IPS-18c (cell line): ENCODE results near the gene FAM98C.
A peak's percentile ranks its signal among the peaks of the same experiment; 100 is the strongest.
"Not testable (repeated sequence)": the region's sequence is repeated elsewhere in the genome, so short reads cannot be mapped to it uniquely, and the experiment has no call there.

ENCODE experiments used
- H3K4me3 ChIP-seq: 2 replicates; pipeline ENCODE4 v1.7.0; 2013; ENCODE audit warnings: low read depth, mild to moderate bottlenecking, low read length, moderate library complexity; ENCODE audit not compliant: insufficient read depth
- H3K9me3 ChIP-seq: one replicate; pipeline ENCODE4 v1.6.1; 2013; ENCODE audit warnings: mild to moderate bottlenecking, low read length, moderate library complexity; ENCODE audit not compliant: control insufficient read depth, insufficient read depth

The FAM98C gene

GRCh38 chr19:38411041-38411712, 8.3 kb downstream of the FAM98C start:
- H3K4me3 ChIP-seq: no peak overlapping the region
- H3K9me3 ChIP-seq: no peaks in the 10 kb centered on the region

GRCh38 chr19:38411898-38412297, 9.0 kb downstream of the FAM98C start:
- H3K9me3 ChIP-seq, H3K4me3 ChIP-seq: not testable (repeated sequence)

- H3K9me3 ChIP-seq: no peaks in the 10 kb centered on the region
- no peak overlapping the region for H3K4me3 ChIP-seq
Measured at GRCh38 chr19:38412491-38412890, 9.6 kb downstream of the FAM98C start.

GRCh38 chr19:38412961-38413360, 10.1 kb downstream of the FAM98C start:
- H3K9me3 ChIP-seq: no peaks in the 10 kb centered on the region
- H3K4me3 ChIP-seq: no peak overlapping the region

DNA sequence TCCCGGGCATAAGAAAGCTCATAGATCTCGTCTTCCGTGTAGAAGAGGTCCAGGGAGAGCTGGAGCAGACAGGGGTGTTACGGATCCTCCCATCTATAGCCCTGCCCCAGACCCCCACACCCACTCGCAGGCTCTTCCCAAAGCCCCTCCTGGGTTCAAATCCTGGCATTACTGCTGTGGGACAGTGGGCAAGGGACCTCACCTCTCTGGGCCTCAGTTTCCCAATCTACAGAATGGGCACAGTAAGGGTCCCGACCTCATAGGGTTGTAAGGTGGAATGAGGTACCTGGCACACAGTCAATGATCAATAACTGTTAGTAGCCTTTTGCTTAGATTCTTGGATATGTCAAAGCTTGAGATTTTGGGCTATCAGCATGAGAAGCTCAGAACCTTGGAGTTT, 10.5 kb downstream of the FAM98C start:
- H3K4me3 ChIP-seq: no peak overlapping the region

DNA sequence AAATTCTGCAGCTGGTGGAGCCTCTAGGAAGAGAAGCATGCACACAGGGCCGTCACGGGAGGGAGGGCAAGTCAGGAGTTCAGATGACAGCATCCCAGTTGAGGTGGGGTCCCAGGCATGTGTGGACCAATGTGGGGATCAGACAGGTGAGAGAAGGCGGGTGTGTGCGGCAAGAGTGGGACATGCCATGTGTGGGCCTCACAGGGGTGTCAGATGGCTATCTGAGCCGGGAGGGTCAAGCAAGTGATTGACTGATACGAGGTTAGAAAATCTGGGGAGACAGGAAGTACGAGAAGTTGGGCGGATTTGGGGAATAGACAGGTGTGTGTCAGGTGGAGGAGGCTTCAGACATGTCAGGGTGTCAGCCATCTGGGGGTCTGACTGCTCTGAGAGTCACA, 14.3 kb downstream of the FAM98C start:
- no peaks in the 10 kb centered on the region for H3K9me3 ChIP-seq
- H3K4me3 ChIP-seq: 0 out of 2 replicates have a peak overlapping the region, but pooled peaks have one; percentile 60

More for the DNA sequence above, 10.5 kb downstream of the FAM98C start:
- H3K9me3 ChIP-seq: no peaks in the 10 kb centered on the region

DNA sequence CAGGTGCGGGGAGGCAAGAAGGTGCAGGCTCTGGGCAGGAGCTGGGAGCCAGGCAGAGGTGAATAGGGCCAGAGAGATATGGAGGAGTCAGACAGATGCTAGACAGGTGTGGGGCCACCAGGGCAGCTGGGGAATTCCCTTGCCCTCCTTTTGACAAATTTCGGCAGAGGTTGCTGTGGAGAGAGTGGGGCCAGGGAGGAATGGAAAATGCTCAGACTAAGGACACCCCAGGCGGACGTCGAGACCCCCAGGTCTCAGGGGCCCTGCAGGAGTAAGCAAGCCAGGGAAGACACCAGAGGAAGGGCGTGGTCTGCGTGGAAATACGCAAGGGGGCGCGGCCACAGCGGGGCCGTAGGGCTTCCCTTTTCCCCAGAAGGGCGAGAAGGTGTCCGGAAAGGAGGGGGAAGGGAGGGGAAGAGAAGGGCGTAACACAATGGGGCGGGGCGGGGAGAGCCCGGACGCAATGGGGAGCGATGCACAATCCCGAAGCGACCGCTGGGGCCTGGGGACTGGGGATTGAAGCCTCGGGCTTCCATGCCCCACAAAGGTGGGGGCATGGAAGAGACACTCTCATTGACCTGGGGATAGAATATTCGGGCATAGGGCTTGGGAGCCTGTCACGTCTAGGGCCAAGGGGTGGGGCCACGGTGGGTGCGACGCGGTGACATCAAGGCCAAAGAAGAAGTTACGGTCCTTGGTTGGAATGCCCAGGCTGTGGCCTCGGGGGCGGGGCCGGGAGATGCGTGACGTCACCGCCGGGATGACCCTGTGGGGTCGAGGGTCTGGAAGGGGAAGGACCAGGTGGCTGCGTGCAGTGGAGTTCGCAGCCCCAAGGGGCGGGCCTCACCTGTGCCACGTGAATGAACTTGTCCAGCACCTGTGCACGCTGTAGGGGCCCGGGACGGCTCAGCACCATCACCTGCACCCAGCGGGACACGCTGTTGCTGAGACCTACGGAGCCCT, 14.9 kb downstream of the FAM98C start:
- peak overlapping the region; percentile 60 for H3K4me3 ChIP-seq
- no peaks in the 10 kb centered on the region for H3K9me3 ChIP-seq

DNA sequence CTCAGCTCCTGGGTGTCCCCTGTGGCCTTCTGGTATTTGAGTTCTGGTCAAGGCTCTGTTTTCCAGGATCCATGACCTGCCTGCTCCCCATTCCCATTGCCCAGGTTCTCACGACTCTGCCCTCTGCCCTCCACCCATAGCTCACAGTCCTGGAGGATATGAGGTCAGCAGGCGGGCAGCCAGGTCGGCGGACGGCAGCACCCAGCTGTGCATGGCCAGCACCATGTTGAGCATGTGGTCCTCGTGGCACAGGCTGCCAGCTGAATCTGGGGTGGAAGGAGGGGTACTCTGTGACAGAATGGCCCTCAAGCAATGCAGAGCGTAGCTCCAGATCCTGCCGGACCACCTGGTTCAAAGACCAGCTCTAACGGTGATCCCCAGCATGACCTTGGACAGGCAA, 18.0 kb downstream of the FAM98C start:
- H3K9me3 ChIP-seq: no peaks in the 10 kb centered on the region
- no peak overlapping the region for H3K4me3 ChIP-seq

GRCh38 chr19:38421856-38422255, 19.0 kb downstream of the FAM98C start:
- no peak overlapping the region for H3K4me3 ChIP-seq
- H3K9me3 ChIP-seq: no peaks in the 10 kb centered on the region

GRCh38 chr19:38422438-38422837, 19.5 kb downstream of the FAM98C start:
- H3K4me3 ChIP-seq: no peak overlapping the region

DNA sequence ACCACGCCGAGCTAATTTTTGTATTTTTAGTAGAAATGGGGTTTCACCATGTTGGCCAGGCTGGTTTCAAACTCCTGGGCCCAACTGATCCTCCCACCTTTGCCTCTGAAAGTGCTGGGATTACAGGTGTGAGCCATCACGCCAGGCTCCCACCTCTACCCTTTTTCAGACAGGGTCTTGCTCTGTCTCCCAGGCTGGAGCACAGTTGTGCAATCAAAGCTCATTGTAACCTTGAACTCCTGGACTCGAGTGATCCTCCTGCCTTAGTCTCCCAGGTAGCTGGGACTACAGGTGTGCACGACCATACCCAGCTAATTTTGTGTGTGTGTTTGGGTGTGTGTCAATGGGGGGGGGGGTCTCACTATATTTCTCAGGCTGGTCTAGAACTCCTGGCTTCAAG, 21.4 kb downstream of the FAM98C start:
- Histone ChIP-seq H3K9me3 (no peaks in the 10 kb centered on the region), H3K4me3 (no peak overlapping the region)

More at GRCh38 chr19:38422438-38422837, 19.5 kb downstream of the FAM98C start:
- no peaks in the 10 kb centered on the region for H3K9me3 ChIP-seq

- H3K4me3 ChIP-seq: no peak overlapping the region
- H3K9me3 ChIP-seq: no peaks in the 10 kb centered on the region
Measured at GRCh38 chr19:38425222-38425809, 22.4 kb downstream of the FAM98C start.

DNA sequence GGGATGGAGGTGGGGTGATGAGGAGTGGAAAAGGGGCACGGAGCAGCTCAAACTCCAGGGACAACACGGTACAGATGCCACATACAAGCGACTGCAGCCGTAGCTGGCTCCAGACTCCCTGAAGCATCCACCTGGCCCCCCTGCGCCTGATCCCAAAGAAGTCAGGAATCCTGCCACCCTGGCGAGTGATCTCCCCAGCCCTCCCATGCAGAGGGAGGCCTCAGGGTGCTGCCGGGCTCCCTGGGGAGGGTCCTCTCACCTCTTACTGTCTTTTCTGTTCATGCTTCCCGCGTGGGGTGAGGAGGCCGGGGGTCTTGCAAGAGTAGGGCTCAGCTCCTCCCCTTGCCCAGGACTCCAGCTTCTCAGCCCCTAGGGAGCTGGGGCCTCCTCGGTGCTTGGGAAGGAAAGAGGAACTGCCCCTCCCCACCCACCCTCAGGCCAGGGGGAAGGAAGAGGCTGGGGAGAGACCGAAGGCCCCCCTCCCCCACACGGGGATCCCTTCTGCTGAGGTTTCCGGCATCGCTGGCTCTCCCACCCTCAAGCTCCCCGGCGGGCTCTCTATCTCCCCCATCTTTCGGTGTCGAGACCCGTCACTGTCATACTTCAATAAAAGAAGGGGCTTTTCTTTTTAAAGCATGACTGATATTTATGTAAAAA, 23.0 kb downstream of the FAM98C start, which contains the start of gene RASGRP4:
Gene RASGRP4, minus strand, starts transcription at position 410 of the 657 bp plus-strand sequence. Its CDS starts 128 bp downstream, at position 282.
- no peaks in the 10 kb centered on the region for H3K9me3 ChIP-seq
- H3K4me3 ChIP-seq: no peak within 1 kb of the TSS

DNA sequence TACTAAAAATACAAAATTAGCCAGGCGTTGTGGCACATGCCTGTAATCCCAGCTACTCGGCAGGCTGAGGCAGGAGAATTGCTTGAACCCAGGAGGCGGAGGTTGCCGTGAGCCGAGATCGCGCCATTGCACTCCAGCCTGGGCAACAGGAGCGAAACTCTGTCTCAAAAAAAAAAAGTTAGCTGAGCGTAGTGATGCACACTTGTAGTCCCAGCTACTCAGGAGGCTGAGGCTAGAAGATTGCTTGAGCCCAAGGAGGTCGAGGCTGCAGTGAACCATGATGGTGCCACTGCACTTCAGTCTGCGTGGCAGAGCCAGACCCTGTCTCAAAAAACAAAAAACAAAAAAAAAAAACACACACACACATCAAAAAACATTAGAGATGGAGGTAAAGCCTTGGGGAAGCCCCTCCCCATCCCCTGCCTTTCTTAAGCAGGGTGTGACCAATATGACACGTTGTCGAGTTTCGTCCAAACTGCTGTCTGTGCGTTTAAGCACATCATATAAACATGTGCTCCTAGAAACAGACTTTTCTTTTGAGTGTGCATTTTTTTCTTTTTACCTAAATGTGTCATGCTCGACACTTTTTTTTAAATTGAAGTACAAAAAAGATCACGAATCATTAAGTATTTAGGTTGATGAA, 24.3 kb downstream of the FAM98C start:
- H3K9me3 ChIP-seq, H3K4me3 ChIP-seq: not testable (repeated sequence)

- H3K9me3 ChIP-seq: no peaks in the 10 kb centered on the region
- H3K4me3 ChIP-seq: no peak overlapping the region
Measured at GRCh38 chr19:38429055-38429810, 26.3 kb downstream of the FAM98C start.

- Histone ChIP-seq H3K9me3 (no peaks in the 10 kb centered on the region), H3K4me3 (no peak overlapping the region)
Measured at GRCh38 chr19:38429811-38430156, 26.9 kb downstream of the FAM98C start.
